Activated CD4-positive, alpha-beta T cell treated with anti-CD3 and anti-CD28 coated beads for 48 hours (primary cell): Measurements from ENCODE around the gene FYN.

ENCODE experiments used
- DNase-seq: peaks from one replicate; pipeline ENCODE4 v3.0.0-alpha.2; 2020

Gene FYN

GRCh38 chr6:111782887-111783466, 90.3 kb downstream of the FYN start:
- no peak for DNase-seq

- DNase-seq = no peak
These were observed 91.0 kb downstream of the FYN start for GRCh38 chr6:111782192-111782809.

- no peak for DNase-seq
These were observed 92.1 kb downstream of the FYN start for GRCh38 chr6:111781041-111781708.

- no peak for DNase-seq
These were observed 92.9 kb downstream of the FYN start for GRCh38 chr6:111780393-111780792.

GRCh38 chr6:111779660-111780059, 93.6 kb downstream of the FYN start:
- DNase-seq = no peak

GRCh38 chr6:111779031-111779430, 94.2 kb downstream of the FYN start:
- no peak for DNase-seq

- no peak for DNase-seq
These were observed 95.9 kb downstream of the FYN start for GRCh38 chr6:111777357-111777756.

GRCh38 chr6:111776236-111777221, 96.7 kb downstream of the FYN start:
- DNase-seq = no peak

- no peak for DNase-seq
These were observed 97.9 kb downstream of the FYN start for GRCh38 chr6:111775145-111775922.

- no peak for DNase-seq
These were observed 98.9 kb downstream of the FYN start for GRCh38 chr6:111774346-111774703.

- DNase-seq = no peak
These were observed 99.5 kb downstream of the FYN start for GRCh38 chr6:111773501-111774345.

GRCh38 chr6:111772381-111772780, 100.9 kb downstream of the FYN start:
- DNase-seq = no peak

- no peak for DNase-seq
These were observed 101.6 kb downstream of the FYN start for GRCh38 chr6:111771629-111772028.

- no peak for DNase-seq
These were observed 102.2 kb downstream of the FYN start for GRCh38 chr6:111771094-111771432.

- no peak for DNase-seq
These were observed 102.8 kb downstream of the FYN start for GRCh38 chr6:111770263-111771093.

GRCh38 chr6:111769365-111770152, 103.7 kb downstream of the FYN start:
- DNase-seq = no peak

GRCh38 chr6:111768431-111768770, 104.9 kb downstream of the FYN start:
- DNase-seq = no peak

GRCh38 chr6:111767752-111768430, 105.4 kb downstream of the FYN start:
- DNase-seq = no peak

GRCh38 chr6:111766201-111766857, 106.9 kb downstream of the FYN start:
- no peak for DNase-seq
